ENCODE results near the gene PSME1. TPM values are rescaled to one million over a fixed set of nuclear protein-coding genes. Genes with fewer than 3 reads are reported as not detected.
A peak's percentile ranks its signal among the peaks of the same experiment; 100 is the strongest.

The PSME1 gene
- total and polyA plus RNA-seq, 10 of the 15 experiments (the other 5 are each of a cell fraction or from before 2014, with no cell fraction given) = 250 to 1,378 (median 412) TPM

DNA sequence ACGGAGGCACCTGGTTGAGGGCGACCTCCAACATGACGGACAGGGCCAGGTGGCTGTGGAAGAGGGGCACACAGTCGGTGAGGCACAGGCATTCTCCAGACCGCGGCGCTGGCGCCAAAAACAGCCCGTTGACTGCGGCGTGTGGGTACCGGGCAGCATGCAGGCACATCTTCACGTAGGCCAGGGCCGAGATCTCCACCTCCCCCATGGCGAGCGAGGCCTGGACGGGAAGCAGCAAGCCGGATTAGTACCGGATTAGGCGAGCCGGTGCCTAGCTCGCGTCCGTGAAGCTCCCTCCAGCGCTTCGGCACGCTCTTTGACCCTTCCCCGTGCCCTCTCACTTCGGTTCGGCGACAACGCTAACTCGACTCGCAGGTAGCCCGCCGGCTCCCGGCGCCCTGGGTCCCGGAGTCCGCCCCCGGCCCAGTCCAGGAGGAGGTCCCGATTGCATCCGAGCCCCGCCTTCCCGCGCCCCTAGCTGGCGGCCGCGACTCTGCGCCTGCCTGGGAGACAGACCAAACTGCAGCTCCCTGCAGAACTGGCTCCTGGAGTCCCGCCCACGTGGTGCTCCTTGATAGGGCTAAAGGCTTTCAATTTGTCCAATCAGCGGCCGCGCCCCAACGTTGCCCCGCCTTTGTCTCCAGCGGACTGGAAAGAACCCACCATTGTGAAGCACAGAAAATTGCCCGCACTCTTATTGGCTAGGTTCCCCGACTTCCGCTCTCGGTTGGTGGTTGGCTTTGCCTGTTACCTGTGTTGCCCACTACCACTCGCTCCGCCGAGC, 5.3 kb downstream of the PSME1 start, which contains the start of gene EMC9 (continued):
- TF ChIP-seq CBX5 (IDR thresholded peaks at IDR 0.05; ENCODE audit: low read depth) (0 out of 2 replicates have a peak, but pooled peaks have one; percentile 66), JUND (IDR thresholded peaks at IDR 0.05; ENCODE audit: low read depth, low read length) (no peak), RELA (IDR thresholded peaks at IDR 0.05; ENCODE audit: borderline replicate concordance, partially characterized antibody) (no peak), WRNIP1 (IDR thresholded peaks at IDR 0.05; ENCODE audit: borderline replicate concordance, low read depth, low read length) (no peak), CEBPZ (IDR thresholded peaks at IDR 0.05; ENCODE audit: low read depth, low read length) (peak; percentile 67), RAD51 (IDR thresholded peaks at IDR 0.05) (peak; percentile 78), NFYB (IDR thresholded peaks at IDR 0.05; ENCODE audit: insufficient read depth, low read depth, low read length) (peak; percentile 93), ZSCAN29 (IDR thresholded peaks at IDR 0.05) (no peak), EGR1 (IDR thresholded peaks at IDR 0.05; ENCODE audit: borderline replicate concordance in 1 of 2, low read depth in 2 of 2, low read length in 2 of 2) (peak in 1 of 2 experiments; percentile 81; a peak in 1 of 3 replicates), PAX5 (IDR thresholded peaks at IDR 0.05; ENCODE audit: borderline replicate concordance, low read depth, low read length) (peak; percentile 87; the same call in 1 of the 2 replicates), MEF2A (IDR thresholded peaks at IDR 0.05; ENCODE audit: insufficient read depth, low read depth, low read length) (no peak), KAT2A (conservative IDR thresholded peaks at IDR 0.05; ENCODE audit: control insufficient read depth, low read depth, low read length) (no peak), SIN3A (IDR thresholded peaks at IDR 0.05; ENCODE audit: low read depth, low read length) (no peak), TCF7 (IDR thresholded peaks at IDR 0.05; ENCODE audit: borderline replicate concordance) (no peak; the same call in 1 of the 2 replicates), SMC3 (IDR thresholded peaks at IDR 0.05; ENCODE audit: borderline replicate concordance, low read length) (no peak), ETV6 (conservative IDR thresholded peaks at IDR 0.05 in 1 of 2, IDR thresholded peaks at IDR 0.05 in 1 of 2; ENCODE audit: borderline replicate concordance in 1 of 2, low read depth in 1 of 2) (no peak), BRCA1 (IDR thresholded peaks at IDR 0.05; ENCODE audit: low read depth, low read length) (no peak), MYB (IDR thresholded peaks at IDR 0.05; ENCODE audit: borderline replicate concordance, low read depth, low read length) (no peak), CHD2 (IDR thresholded peaks at IDR 0.05; ENCODE audit: borderline replicate concordance, low read depth, low read length) (peak; percentile 85; the same call in 1 of the 2 replicates), SP1 (IDR thresholded peaks at IDR 0.05; ENCODE audit: low read depth, low read length) (peak; percentile 94), GABPA (IDR thresholded peaks at IDR 0.05; ENCODE audit: low read depth) (no peak), IKZF2 (IDR thresholded peaks at IDR 0.05) (peak in 1 of 2 experiments; percentile 43; a peak in 1 of 4 replicates), GATAD2B (conservative IDR thresholded peaks at IDR 0.05; ENCODE audit: low read depth) (peak; percentile 72), YY1 (IDR thresholded peaks at IDR 0.05; ENCODE audit: low read depth, low read length) (peak; percentile 40), LARP7 (IDR thresholded peaks at IDR 0.05) (peak; percentile 88), TAF1 (IDR thresholded peaks at IDR 0.05; ENCODE audit: borderline replicate concordance, low read depth, low read length) (peak; percentile 88)
- TF ChIP-seq, protein P1, sequence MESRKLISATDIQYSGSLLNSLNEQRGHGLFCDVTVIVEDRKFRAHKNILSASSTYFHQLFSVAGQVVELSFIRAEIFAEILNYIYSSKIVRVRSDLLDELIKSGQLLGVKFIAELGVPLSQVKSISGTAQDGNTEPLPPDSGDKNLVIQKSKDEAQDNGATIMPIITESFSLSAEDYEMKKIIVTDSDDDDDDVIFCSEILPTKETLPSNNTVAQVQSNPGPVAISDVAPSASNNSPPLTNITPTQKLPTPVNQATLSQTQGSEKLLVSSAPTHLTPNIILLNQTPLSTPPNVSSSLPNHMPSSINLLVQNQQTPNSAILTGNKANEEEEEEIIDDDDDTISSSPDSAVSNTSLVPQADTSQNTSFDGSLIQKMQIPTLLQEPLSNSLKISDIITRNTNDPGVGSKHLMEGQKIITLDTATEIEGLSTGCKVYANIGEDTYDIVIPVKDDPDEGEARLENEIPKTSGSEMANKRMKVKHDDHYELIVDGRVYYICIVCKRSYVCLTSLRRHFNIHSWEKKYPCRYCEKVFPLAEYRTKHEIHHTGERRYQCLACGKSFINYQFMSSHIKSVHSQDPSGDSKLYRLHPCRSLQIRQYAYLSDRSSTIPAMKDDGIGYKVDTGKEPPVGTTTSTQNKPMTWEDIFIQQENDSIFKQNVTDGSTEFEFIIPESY (IDR thresholded peaks at IDR 0.05) = no peak
